ENCODE results near the gene UXS1.

DNA sequence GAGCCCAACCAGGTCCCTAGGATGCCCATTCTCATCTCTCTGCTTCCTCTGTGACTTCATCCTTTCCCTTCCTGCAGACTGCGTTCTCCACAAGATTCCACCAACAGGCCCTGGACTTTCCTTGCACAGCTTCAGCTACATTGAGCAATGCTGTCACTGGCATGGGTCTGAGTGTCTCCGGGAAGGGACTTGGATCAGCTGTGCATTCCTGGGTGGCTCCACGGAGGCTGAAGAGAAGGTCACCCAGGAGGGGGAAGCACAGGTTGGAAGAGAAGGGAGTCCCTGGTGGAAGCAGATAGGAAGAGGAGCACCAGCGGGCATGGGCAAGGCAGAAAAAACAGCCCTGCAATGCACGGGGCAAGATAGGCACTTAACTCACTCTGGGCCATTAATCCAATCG lies 140.5 kb downstream of the UXS1 start:
- no peak for TF ChIP-seq POLR2A (IDR thresholded peaks at IDR 0.05)
- TF ChIP-seq, protein P1, sequence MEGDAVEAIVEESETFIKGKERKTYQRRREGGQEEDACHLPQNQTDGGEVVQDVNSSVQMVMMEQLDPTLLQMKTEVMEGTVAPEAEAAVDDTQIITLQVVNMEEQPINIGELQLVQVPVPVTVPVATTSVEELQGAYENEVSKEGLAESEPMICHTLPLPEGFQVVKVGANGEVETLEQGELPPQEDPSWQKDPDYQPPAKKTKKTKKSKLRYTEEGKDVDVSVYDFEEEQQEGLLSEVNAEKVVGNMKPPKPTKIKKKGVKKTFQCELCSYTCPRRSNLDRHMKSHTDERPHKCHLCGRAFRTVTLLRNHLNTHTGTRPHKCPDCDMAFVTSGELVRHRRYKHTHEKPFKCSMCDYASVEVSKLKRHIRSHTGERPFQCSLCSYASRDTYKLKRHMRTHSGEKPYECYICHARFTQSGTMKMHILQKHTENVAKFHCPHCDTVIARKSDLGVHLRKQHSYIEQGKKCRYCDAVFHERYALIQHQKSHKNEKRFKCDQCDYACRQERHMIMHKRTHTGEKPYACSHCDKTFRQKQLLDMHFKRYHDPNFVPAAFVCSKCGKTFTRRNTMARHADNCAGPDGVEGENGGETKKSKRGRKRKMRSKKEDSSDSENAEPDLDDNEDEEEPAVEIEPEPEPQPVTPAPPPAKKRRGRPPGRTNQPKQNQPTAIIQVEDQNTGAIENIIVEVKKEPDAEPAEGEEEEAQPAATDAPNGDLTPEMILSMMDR (IDR thresholded peaks at IDR 0.05), result no peak
